ENCODE results near the gene TAF11. TPM values are rescaled to one million over a fixed set of nuclear protein-coding genes. Genes with fewer than 3 reads are reported as not detected.

Gene TAF11
- total RNA-seq, 2 experiments from 2014 or later, result 30.1 to 41.5 TPM

- POLR2A ChIA-PET, result no interaction called here
- H2AFZ ChIP-seq (ENCODE audit: low read length), result no peak overlapping the region
- no peak for DNase-seq (ENCODE audit: low spot score)
- H3K4me2 ChIP-seq (ENCODE audit: low read length), result no peak overlapping the region
- BruUV-seq (replicated peaks), result no TSS peak
- H3K4me3 ChIP-seq (ENCODE audit: low read depth, low read length, poor library complexity, severe bottlenecking), result no peak overlapping the region
- H3K79me2 ChIP-seq (ENCODE audit: insufficient read depth, low read depth, low read length), result no peaks in the 10 kb centered on the region
- no peaks in the 10 kb centered on the region for H3K36me3 ChIP-seq (ENCODE audit: insufficient read depth, low read length)
- TF ChIP-seq EZH2phosphoT487 (IDR thresholded peaks at IDR 0.05; ENCODE audit: borderline replicate concordance, low read depth, low read length), result no peak
- TF ChIP-seq, protein P1, sequence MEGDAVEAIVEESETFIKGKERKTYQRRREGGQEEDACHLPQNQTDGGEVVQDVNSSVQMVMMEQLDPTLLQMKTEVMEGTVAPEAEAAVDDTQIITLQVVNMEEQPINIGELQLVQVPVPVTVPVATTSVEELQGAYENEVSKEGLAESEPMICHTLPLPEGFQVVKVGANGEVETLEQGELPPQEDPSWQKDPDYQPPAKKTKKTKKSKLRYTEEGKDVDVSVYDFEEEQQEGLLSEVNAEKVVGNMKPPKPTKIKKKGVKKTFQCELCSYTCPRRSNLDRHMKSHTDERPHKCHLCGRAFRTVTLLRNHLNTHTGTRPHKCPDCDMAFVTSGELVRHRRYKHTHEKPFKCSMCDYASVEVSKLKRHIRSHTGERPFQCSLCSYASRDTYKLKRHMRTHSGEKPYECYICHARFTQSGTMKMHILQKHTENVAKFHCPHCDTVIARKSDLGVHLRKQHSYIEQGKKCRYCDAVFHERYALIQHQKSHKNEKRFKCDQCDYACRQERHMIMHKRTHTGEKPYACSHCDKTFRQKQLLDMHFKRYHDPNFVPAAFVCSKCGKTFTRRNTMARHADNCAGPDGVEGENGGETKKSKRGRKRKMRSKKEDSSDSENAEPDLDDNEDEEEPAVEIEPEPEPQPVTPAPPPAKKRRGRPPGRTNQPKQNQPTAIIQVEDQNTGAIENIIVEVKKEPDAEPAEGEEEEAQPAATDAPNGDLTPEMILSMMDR (conservative IDR thresholded peaks at IDR 0.05; ENCODE audit: low read length), result no peak
- H3K4me1 ChIP-seq (ENCODE audit: insufficient read depth, low read length, poor library complexity, severe bottlenecking), result peaks cover 10% of the 10 kb centered on the region
- CTCF ChIA-PET (ENCODE audit: unreplicated experiment), result no interaction called here
- no peaks in the 10 kb centered on the region for H3K9me3 ChIP-seq (ENCODE audit: low read length)
- intact Hi-C loops (cut with micrococcal nuclease; ENCODE audit: unreplicated experiment), result no loop called here
- no peak overlapping the region for H3K27ac ChIP-seq (ENCODE audit: low read depth, low read length, poor library complexity, severe bottlenecking)
- H3K9me2 ChIP-seq (ENCODE audit: insufficient read depth, low read length), result no peaks in the 10 kb centered on the region
- H4K20me1 ChIP-seq (ENCODE audit: insufficient read depth, low read length), result no peaks in the 10 kb centered on the region
These were observed 20.4 kb upstream of the TAF11 start for GRCh38 chr6:34908194-34908593.

GRCh38 chr6:34906826-34907225, 19.0 kb upstream of the TAF11 start:
- H3K4me2 ChIP-seq (ENCODE audit: low read length), result no peak overlapping the region
- H3K9me2 ChIP-seq (ENCODE audit: insufficient read depth, low read length), result no peaks in the 10 kb centered on the region
- DNase-seq (ENCODE audit: low spot score), result no peak
- no peak overlapping the region for H3K4me3 ChIP-seq (ENCODE audit: low read depth, low read length, poor library complexity, severe bottlenecking)
- no peaks in the 10 kb centered on the region for H4K20me1 ChIP-seq (ENCODE audit: insufficient read depth, low read length)
- no peak overlapping the region for H3K27ac ChIP-seq (ENCODE audit: low read depth, low read length, poor library complexity, severe bottlenecking)
- ChIA-PET CTCF (ENCODE audit: unreplicated experiment) (no interaction called here), POLR2A (no interaction called here)
- no peak for TF ChIP-seq EZH2phosphoT487 (IDR thresholded peaks at IDR 0.05; ENCODE audit: borderline replicate concordance, low read depth, low read length)
- TF ChIP-seq, protein P1 (conservative IDR thresholded peaks at IDR 0.05; ENCODE audit: low read length), result no peak
- H2AFZ ChIP-seq (ENCODE audit: low read length), result no peak overlapping the region
- TSS peak; percentile 47 for BruUV-seq (replicated peaks)
- no peaks in the 10 kb centered on the region for H3K9me3 ChIP-seq (ENCODE audit: low read length)
- no peaks in the 10 kb centered on the region for H3K36me3 ChIP-seq (ENCODE audit: insufficient read depth, low read length)
- no peaks in the 10 kb centered on the region for H3K79me2 ChIP-seq (ENCODE audit: insufficient read depth, low read depth, low read length)
- intact Hi-C loops (cut with micrococcal nuclease; ENCODE audit: unreplicated experiment), result no loop called here
- no peaks in the 10 kb centered on the region for H3K4me1 ChIP-seq (ENCODE audit: insufficient read depth, low read length, poor library complexity, severe bottlenecking)

DNA sequence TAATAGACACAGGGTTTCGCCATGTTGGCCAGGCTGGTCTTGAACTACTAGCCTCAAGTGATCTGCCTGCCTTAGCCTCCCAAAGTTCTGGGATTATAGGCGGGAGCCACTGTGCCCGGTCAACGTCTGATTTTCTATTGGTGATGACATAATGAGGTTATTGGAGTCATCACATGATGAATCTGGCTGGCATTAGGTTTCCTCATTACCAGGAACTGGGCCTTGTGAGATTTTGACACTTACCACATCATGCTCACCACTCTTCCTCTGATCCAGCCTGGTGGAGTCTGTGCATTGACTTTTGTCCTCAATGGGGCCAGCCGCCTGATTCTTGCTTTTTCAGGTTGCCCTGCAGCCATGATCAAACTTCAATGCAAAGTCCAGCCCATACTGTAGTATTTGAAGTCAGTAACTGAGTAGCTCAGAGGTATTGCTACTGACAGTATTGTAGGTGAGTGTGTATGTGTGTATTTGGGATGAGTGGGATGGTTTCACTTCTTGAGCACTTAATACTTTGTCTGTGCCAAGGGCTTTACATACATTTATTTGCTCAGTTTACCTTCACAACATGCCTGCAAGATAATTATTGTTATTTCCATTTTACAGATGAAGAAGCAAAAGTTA, 17.3 kb upstream of the TAF11 start:
- no peak overlapping the region for H2AFZ ChIP-seq (ENCODE audit: low read length)
- H3K4me3 ChIP-seq (ENCODE audit: low read depth, low read length, poor library complexity, severe bottlenecking), result no peak overlapping the region
- no peaks in the 10 kb centered on the region for H3K9me3 ChIP-seq (ENCODE audit: low read length)
- H4K20me1 ChIP-seq (ENCODE audit: insufficient read depth, low read length), result no peaks in the 10 kb centered on the region
- H3K27ac ChIP-seq (ENCODE audit: low read depth, low read length, poor library complexity, severe bottlenecking), result no peak overlapping the region
- no peak overlapping the region for H3K4me2 ChIP-seq (ENCODE audit: low read length)
- no peak for DNase-seq (ENCODE audit: low spot score)
- H3K36me3 ChIP-seq (ENCODE audit: insufficient read depth, low read length), result no peaks in the 10 kb centered on the region
- no TSS peak for BruUV-seq (replicated peaks)
- intact Hi-C loops (cut with micrococcal nuclease; ENCODE audit: unreplicated experiment), result no loop called here
- CTCF ChIA-PET (ENCODE audit: unreplicated experiment), result interaction anchor here (0.5 kb wide), 1 partner anchor 15 kb away, joined by 3 read pairs; no protein-coding TSS in a partner anchor
- H3K79me2 ChIP-seq (ENCODE audit: insufficient read depth, low read depth, low read length), result no peaks in the 10 kb centered on the region
- H3K9me2 ChIP-seq (ENCODE audit: insufficient read depth, low read length), result no peaks in the 10 kb centered on the region
- no peak for TF ChIP-seq EZH2phosphoT487 (IDR thresholded peaks at IDR 0.05; ENCODE audit: borderline replicate concordance, low read depth, low read length)
- TF ChIP-seq, protein P1 (conservative IDR thresholded peaks at IDR 0.05; ENCODE audit: low read length), result no peak
- POLR2A ChIA-PET, result no interaction called here
- no peaks in the 10 kb centered on the region for H3K4me1 ChIP-seq (ENCODE audit: insufficient read depth, low read length, poor library complexity, severe bottlenecking)
